GM19397 (cell line): ENCODE measurements around the gene ST3GAL6.

ENCODE experiments used
- ATAC-seq: cut with Tn5 transposase; IDR thresholded peaks from one replicate; pipeline ENCODE4 v1.9.1; 2021; ENCODE audit warnings: mild to moderate bottlenecking, moderate library complexity; ENCODE audit not compliant: unreplicated experiment

ST3GAL6 gene

DNA sequence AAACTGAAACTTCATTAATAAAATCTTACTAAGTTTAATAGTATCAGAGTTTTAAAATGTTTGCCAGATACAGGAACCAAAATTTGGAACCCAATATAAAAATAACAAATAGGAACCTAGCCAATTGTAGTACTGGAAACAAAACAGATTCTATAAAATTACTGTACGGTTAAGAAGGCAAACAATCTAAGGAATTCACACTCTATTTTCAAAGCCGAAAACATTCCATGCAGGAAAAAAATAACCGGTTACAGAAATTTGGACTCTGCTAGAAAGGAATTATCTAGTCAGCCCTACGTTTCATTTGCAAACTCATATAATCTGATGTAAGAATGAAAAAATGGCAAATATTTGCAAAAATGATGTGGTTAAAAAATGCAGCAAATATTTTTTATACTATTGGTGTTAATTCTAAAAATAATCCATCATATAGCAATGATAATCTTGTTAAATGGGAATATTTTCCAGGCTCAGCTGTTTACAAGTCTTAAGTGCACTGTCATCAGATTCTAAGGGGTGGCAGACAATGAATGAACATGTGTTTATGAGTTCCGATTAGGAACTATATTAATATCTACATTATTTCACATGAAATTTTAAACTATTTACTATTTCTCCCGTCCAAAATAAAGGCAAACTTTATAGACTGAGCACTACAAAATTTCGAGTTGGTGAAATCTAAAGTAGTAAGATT, 80.3 kb downstream of the ST3GAL6 start:
- no peak for ATAC-seq
